Measurements from ENCODE around the gene NHLH1. TPM values are rescaled to one million over a fixed set of nuclear protein-coding genes. Genes with fewer than 3 reads are reported as not detected.

Gene NHLH1
- total RNA-seq (2022) = 0.12 and 0.20 TPM in 2 replicates
- percentile 28 among the genes with signal in this experiment for Bru-seq, nascent RNA
- percentile 72 among the genes with signal in this experiment for BruChase-seq, experiment 1, labeled RNA remaining after a 6-hour chase
- percentile 62 among the genes with signal in this experiment for BruChase-seq, experiment 2, labeled RNA remaining after a 2-hour chase
- long read RNA-seq = 0 reads

- intact Hi-C loops (cut with micrococcal nuclease) = no loop called here
- POLR2A ChIA-PET = no interaction called here
- BruUV-seq (replicated peaks) = no TSS peak
- H3K4me1 Mint-ChIP-seq (ENCODE audit: insufficient read depth, unreplicated experiment) = peaks cover 5% of the 10 kb centered on the region
- no peak for DNase-seq (ENCODE audit: unreplicated experiment)
- CTCF ChIA-PET = interaction anchor here (0.5 to 9.5 kb wide), 7 partner anchors 9 to 348 kb away, joined by 3 to 122 read pairs (median 5); no protein-coding TSS in a partner anchor
- no peaks in the 10 kb centered on the region for H3K9me3 Mint-ChIP-seq (ENCODE audit: unreplicated experiment)
- peaks cover 39% of the 10 kb centered on the region for H3K27me3 Mint-ChIP-seq (ENCODE audit: insufficient read depth, unreplicated experiment)
- peak within 1 kb of the TSS; percentile 14 for H3K27ac Mint-ChIP-seq (ENCODE audit: low read depth, unreplicated experiment)
- H3K4me3 Mint-ChIP-seq (ENCODE audit: unreplicated experiment) = no peak within 1 kb of the TSS
- H3K36me3 Mint-ChIP-seq (ENCODE audit: insufficient read depth, unreplicated experiment) = peaks cover 5% of the 10 kb centered on the region
- TF ChIP-seq CTCF (IDR thresholded peaks at IDR 0.05; ENCODE audit: unreplicated experiment) = no peak
These were observed at the start of gene NHLH1 for GRCh38 chr1:160366731-160367515. Gene NHLH1, plus strand, starts transcription at chr1:160367071. Its CDS starts 3,661 bp downstream, at chr1:160370732.

GRCh38 chr1:160322831-160323230 is 44.0 kb upstream of the NHLH1 start:
- Mint-ChIP-seq H3K36me3 (ENCODE audit: insufficient read depth, unreplicated experiment) (peaks cover 99% of the 10 kb centered on the region), H3K4me1 (ENCODE audit: insufficient read depth, unreplicated experiment) (peaks cover 15% of the 10 kb centered on the region), H3K9me3 (ENCODE audit: unreplicated experiment) (no peaks in the 10 kb centered on the region), H3K4me3 (ENCODE audit: unreplicated experiment) (no peak overlapping the region), H3K27me3 (ENCODE audit: insufficient read depth, unreplicated experiment) (no peaks in the 10 kb centered on the region), H3K27ac (ENCODE audit: low read depth, unreplicated experiment) (no peak overlapping the region)
- BruUV-seq (replicated peaks) = no TSS peak
- POLR2A ChIA-PET = interaction anchor here (0.6 to 1.4 kb wide), 2 partner anchors 39 to 71 kb away, joined by 3 read pairs; partner anchors contain the start of gene PEX19
- intact Hi-C loops (cut with micrococcal nuclease) = no loop called here
- CTCF ChIA-PET = interaction anchor here (0.6 to 0.8 kb wide), 2 partner anchors 33 to 276 kb away, joined by 3 to 4 read pairs; no protein-coding TSS in a partner anchor
- DNase-seq (ENCODE audit: unreplicated experiment) = no peak
- TF ChIP-seq CTCF (IDR thresholded peaks at IDR 0.05; ENCODE audit: unreplicated experiment) = no peak

DNA sequence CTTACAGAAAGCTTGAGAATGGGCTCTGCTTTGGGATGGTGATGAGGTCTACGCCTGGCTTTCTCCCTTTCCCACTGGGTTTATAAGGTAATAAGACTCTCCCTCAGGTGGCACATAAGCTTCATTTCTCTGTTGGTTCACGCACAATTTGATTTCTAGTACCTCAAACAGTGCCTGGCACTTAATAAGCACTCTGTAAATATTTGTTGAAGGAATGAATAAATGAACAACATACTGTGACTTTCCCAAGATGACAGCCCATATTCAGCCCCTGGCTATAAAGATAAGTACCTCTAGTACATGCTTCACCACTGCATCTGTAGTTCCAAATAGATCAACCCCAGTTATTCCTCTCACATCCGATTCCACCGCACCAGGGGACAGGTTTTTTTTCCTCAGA is 41.6 kb upstream of the NHLH1 start:
- intact Hi-C loops (cut with micrococcal nuclease) = no loop called here
- DNase-seq (ENCODE audit: unreplicated experiment) = no peak

More for the DNA sequence above, 41.6 kb upstream of the NHLH1 start:
- no peak for TF ChIP-seq CTCF (IDR thresholded peaks at IDR 0.05; ENCODE audit: unreplicated experiment)
- Mint-ChIP-seq H3K4me1 (ENCODE audit: insufficient read depth, unreplicated experiment) (no peaks in the 10 kb centered on the region), H3K4me3 (ENCODE audit: unreplicated experiment) (no peak overlapping the region), H3K9me3 (ENCODE audit: unreplicated experiment) (no peaks in the 10 kb centered on the region), H3K27ac (ENCODE audit: low read depth, unreplicated experiment) (peak overlapping the region; percentile 61), H3K36me3 (ENCODE audit: insufficient read depth, unreplicated experiment) (peaks cover 94% of the 10 kb centered on the region), H3K27me3 (ENCODE audit: insufficient read depth, unreplicated experiment) (no peaks in the 10 kb centered on the region)
- ChIA-PET CTCF (interaction anchor here (0.6 to 1.0 kb wide), 5 partner anchors 18 to 283 kb away, joined by 3 to 6 read pairs (median 3); partner anchors contain the start of genes COPA and NCSTN), POLR2A (interaction anchor here (1.6 kb wide), 1 partner anchor 40 kb away, joined by 3 read pairs; the partner anchor contains the start of gene PEX19)
- no TSS peak for BruUV-seq (replicated peaks)

All from MCF 10A (cell line).